Liver (tissue), 9 donors: Measurements from ENCODE around the gene TRIM67. TPM values are rescaled to one million over a fixed set of nuclear protein-coding genes. Genes with fewer than 3 reads are reported as not detected.

Experiments used
- DNase-seq: peaks from one replicate; pipeline ENCODE4 v3.0.0-alpha.2; 2017; ENCODE audit warnings: low spot score
- H3K27ac ChIP-seq, 2 donors: one replicate each; pipeline ENCODE4 v1.7.0; 2013; ENCODE audit warnings: inconsistent platforms in 2 of 2, low read length in 2 of 2, control low read depth in 1 of 2, low read depth in 1 of 2, mild to moderate bottlenecking in 1 of 2
- H3K27me3 ChIP-seq, 4 donors: one replicate each; pipeline versions ENCODE4 v1.6.1 to v1.7.0; 2013; ENCODE audit warnings: low read length in 3 of 4, inconsistent platforms in 1 of 4, mild to moderate bottlenecking in 1 of 4, moderate library complexity in 1 of 4; ENCODE audit not compliant: control insufficient read depth in 4 of 4, insufficient read depth in 4 of 4
- H3K36me3 ChIP-seq, 4 donors: one replicate each; pipeline versions ENCODE4 v1.6.1 to v1.7.0; 2013; ENCODE audit warnings: low read length in 3 of 4, mild to moderate bottlenecking in 3 of 4, low read depth in 1 of 4, moderate library complexity in 1 of 4; ENCODE audit not compliant: control insufficient read depth in 4 of 4, insufficient read depth in 3 of 4
- H3K4me1 ChIP-seq, 4 donors: one replicate each; pipeline versions ENCODE4 v1.6.1 to v1.7.0; 2013; ENCODE audit warnings: low read length in 3 of 4, mild to moderate bottlenecking in 3 of 4, moderate library complexity in 1 of 4; ENCODE audit not compliant: control insufficient read depth in 4 of 4, insufficient read depth in 4 of 4
- H3K4me3 ChIP-seq, 3 donors: one replicate each; pipeline versions ENCODE4 v1.6.1 to v1.7.0; 2013; ENCODE audit warnings: low read length in 3 of 3, control low read depth in 1 of 3, low read depth in 1 of 3, mild to moderate bottlenecking in 1 of 3
- H3K9ac ChIP-seq, 2 donors: one replicate each; pipeline ENCODE4 v1.7.0; 2013; ENCODE audit warnings: low read length in 2 of 2, mild to moderate bottlenecking in 2 of 2, moderate library complexity in 2 of 2, control low read depth in 1 of 2, low read depth in 1 of 2
- H3K9me3 ChIP-seq, 4 donors: one replicate each; pipeline versions ENCODE4 v1.6.1 to v1.7.0; 2013; ENCODE audit warnings: low read length in 3 of 4; ENCODE audit not compliant: control insufficient read depth in 4 of 4
- EGR1 ChIP-seq, 2 donors: IDR thresholded peaks; 2 replicates each; pipeline ENCODE4 v1.6.1; 2016 to 2018; ENCODE audit warnings: antibody characterized with exemption in 2 of 2, low read depth in 2 of 2
- FOXA1 ChIP-seq: IDR thresholded peaks from 2 replicates; pipeline ENCODE4 v1.6.1; 2016; ENCODE audit warnings: antibody characterized with exemption
- FOXA2 ChIP-seq: IDR thresholded peaks from 2 replicates; pipeline ENCODE4 v1.6.1; 2016; ENCODE audit warnings: antibody characterized with exemption
- GABPA ChIP-seq, 2 donors: IDR thresholded peaks in 1 of 2; conservative IDR thresholded peaks in 1 of 2; 2 replicates each; pipeline ENCODE4 v1.6.1; 2016; ENCODE audit warnings: antibody characterized with exemption in 2 of 2, mild to moderate bottlenecking in 1 of 2, moderate library complexity in 1 of 2
- HNF4A ChIP-seq, 2 donors: conservative IDR thresholded peaks; 2 replicates each; pipeline ENCODE4 v1.6.1; 2016; ENCODE audit warnings: antibody characterized with exemption in 2 of 2, mild to moderate bottlenecking in 2 of 2
- HNF4G ChIP-seq: IDR thresholded peaks from 2 replicates; pipeline ENCODE4 v1.6.1; 2016; ENCODE audit warnings: antibody characterized with exemption
- JUND ChIP-seq, 2 donors: IDR thresholded peaks; 2 replicates each; pipeline ENCODE4 v1.6.1; 2016; ENCODE audit warnings: antibody characterized with exemption in 2 of 2
- NR2F2 ChIP-seq: IDR thresholded peaks from 2 replicates; pipeline ENCODE4 v1.6.1; 2016; ENCODE audit warnings: antibody characterized with exemption
- RAD21 ChIP-seq, 2 donors: IDR thresholded peaks; 2 replicates each; pipeline ENCODE4 v1.6.1; 2016; ENCODE audit warnings: antibody characterized with exemption in 2 of 2, mild to moderate bottlenecking in 2 of 2
- RXRA ChIP-seq, 2 donors: IDR thresholded peaks; 2 replicates each; pipeline ENCODE4 v1.6.1; 2017 to 2018; ENCODE audit warnings: antibody characterized with exemption in 2 of 2, mild to moderate bottlenecking in 1 of 2
- SP1 ChIP-seq: IDR thresholded peaks from 2 replicates; pipeline ENCODE4 v1.6.1; 2018; ENCODE audit warnings: antibody characterized with exemption, mild to moderate bottlenecking
- TAF1 ChIP-seq: conservative IDR thresholded peaks from 2 replicates; pipeline ENCODE4 v1.6.1; 2016; ENCODE audit warnings: antibody characterized with exemption, mild to moderate bottlenecking
- YY1 ChIP-seq: IDR thresholded peaks from 2 replicates; pipeline ENCODE4 v1.6.1; 2016; ENCODE audit warnings: antibody characterized with exemption, mild to moderate bottlenecking
- WGBS: extraction: QIAGEN DNeasy Blood & Tissue Kit; methylation state at CpG from one replicate; pipeline ENCODE4 v1.1.7; 2013; 5-methylcytosine and 5-hydroxymethylcytosine counted together
- polyA plus RNA-seq, 2 donors: library from polyadenylated mRNA; stranded (reverse) in 1 of 2; unstranded in 1 of 2; fragments of 200-250 nt in 1 of 2; fragments of >200 nt in 1 of 2; fragmentation: Nextera tagmentation in 1 of 2; extraction: Ambion mirVana in 1 of 2; gene quantifications; one replicate each; pipeline versions ENCODE4 v1.2.1 to v1.2.3, GENCODE V29; 2013 to 2015
- total RNA-seq, 2 donors: library from RNA; depleted of rRNA; stranded (reverse); fragments of >200 nt; gene quantifications; one replicate each; pipeline ENCODE4 v1.2.3, GENCODE V29; 2014
- TF ChIP-seq, protein P1 (sequence below): IDR thresholded peaks from 2 replicates; pipeline ENCODE4 v1.6.1; 2016; ENCODE audit warnings: antibody characterized with exemption, mild to moderate bottlenecking
- TF ChIP-seq, protein P2 (sequence below): fragments of 150-350 bp; IDR thresholded peaks from 2 replicates; pipeline ENCODE4 v1.5.1; 2017; ENCODE audit warnings: improper control_type of control experiment, low read depth, low read length; ENCODE audit not compliant: missing input control
- TF ChIP-seq, protein P3 (sequence below): IDR thresholded peaks from 2 replicates; pipeline ENCODE4 v1.6.1; 2016; ENCODE audit warnings: antibody characterized with exemption
- TF ChIP-seq, protein P4 (sequence below): IDR thresholded peaks from 2 replicates; pipeline ENCODE4 v1.6.1; 2016; ENCODE audit warnings: antibody characterized with exemption
- TF ChIP-seq, protein P5 (sequence below): IDR thresholded peaks from 2 replicates; pipeline ENCODE4 v1.6.1; 2016; ENCODE audit warnings: antibody characterized with exemption
- donor health status: healthy.
- donor health status: healthy.
- donor health status: healthy.
- donor health status: healthy.
- donor health status: healthy.

Gene TRIM67
- total and polyA plus RNA-seq, 4 donors, result under 0.01 to 0.05 TPM; not detected in 2

DNA sequence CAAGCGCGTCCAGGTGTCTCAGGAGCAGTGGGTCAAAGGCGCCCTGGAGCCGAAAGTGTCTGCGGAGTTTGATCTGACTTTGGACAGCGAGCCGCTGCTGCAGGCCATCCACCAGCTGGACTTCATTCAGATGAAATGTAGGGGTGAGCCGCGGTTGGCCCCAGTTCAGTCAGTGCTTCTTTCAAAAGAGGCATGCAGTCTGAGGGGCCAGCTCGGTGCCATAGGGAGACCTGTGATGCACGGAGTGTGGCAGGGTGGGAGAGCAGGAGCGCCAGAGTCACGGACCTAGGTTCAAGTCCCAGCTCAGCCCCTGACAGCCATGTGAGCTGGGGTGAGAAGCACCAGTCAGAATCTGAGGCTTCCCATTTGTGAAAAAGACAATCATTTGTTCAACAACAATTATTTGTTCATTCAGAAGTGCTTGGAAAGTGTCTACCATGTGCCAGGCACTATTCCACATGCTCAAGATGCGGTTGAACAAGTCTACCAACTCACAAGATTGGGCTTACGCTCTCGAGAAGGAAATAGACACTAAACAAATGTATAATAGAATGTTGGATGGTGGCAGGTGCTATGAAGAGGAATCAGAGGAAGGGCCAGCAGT lies 39.6 kb downstream of the TRIM67 start:
- TF ChIP-seq JUND (IDR thresholded peaks at IDR 0.05), result no peak
- TF ChIP-seq EGR1 (IDR thresholded peaks at IDR 0.05; ENCODE audit: low read depth in 2 of 2), result no peak
- TF ChIP-seq, protein P1, sequence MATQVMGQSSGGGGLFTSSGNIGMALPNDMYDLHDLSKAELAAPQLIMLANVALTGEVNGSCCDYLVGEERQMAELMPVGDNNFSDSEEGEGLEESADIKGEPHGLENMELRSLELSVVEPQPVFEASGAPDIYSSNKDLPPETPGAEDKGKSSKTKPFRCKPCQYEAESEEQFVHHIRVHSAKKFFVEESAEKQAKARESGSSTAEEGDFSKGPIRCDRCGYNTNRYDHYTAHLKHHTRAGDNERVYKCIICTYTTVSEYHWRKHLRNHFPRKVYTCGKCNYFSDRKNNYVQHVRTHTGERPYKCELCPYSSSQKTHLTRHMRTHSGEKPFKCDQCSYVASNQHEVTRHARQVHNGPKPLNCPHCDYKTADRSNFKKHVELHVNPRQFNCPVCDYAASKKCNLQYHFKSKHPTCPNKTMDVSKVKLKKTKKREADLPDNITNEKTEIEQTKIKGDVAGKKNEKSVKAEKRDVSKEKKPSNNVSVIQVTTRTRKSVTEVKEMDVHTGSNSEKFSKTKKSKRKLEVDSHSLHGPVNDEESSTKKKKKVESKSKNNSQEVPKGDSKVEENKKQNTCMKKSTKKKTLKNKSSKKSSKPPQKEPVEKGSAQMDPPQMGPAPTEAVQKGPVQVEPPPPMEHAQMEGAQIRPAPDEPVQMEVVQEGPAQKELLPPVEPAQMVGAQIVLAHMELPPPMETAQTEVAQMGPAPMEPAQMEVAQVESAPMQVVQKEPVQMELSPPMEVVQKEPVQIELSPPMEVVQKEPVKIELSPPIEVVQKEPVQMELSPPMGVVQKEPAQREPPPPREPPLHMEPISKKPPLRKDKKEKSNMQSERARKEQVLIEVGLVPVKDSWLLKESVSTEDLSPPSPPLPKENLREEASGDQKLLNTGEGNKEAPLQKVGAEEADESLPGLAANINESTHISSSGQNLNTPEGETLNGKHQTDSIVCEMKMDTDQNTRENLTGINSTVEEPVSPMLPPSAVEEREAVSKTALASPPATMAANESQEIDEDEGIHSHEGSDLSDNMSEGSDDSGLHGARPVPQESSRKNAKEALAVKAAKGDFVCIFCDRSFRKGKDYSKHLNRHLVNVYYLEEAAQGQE, result no peak
- TF ChIP-seq GABPA (IDR thresholded peaks at IDR 0.05 in 1 of 2, conservative IDR thresholded peaks at IDR 0.05 in 1 of 2), result no peak
- no peak for TF ChIP-seq FOXA2
- no peak for TF ChIP-seq SP1
- TF ChIP-seq, protein P2, sequence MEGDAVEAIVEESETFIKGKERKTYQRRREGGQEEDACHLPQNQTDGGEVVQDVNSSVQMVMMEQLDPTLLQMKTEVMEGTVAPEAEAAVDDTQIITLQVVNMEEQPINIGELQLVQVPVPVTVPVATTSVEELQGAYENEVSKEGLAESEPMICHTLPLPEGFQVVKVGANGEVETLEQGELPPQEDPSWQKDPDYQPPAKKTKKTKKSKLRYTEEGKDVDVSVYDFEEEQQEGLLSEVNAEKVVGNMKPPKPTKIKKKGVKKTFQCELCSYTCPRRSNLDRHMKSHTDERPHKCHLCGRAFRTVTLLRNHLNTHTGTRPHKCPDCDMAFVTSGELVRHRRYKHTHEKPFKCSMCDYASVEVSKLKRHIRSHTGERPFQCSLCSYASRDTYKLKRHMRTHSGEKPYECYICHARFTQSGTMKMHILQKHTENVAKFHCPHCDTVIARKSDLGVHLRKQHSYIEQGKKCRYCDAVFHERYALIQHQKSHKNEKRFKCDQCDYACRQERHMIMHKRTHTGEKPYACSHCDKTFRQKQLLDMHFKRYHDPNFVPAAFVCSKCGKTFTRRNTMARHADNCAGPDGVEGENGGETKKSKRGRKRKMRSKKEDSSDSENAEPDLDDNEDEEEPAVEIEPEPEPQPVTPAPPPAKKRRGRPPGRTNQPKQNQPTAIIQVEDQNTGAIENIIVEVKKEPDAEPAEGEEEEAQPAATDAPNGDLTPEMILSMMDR, result no peak
- TF ChIP-seq FOXA1, result no peak
- TF ChIP-seq RXRA (IDR thresholded peaks at IDR 0.05), result no peak
- TF ChIP-seq HNF4A (conservative IDR thresholded peaks at IDR 0.05), result no peak
- TF ChIP-seq TAF1, result no peak
- TF ChIP-seq, protein P3, sequence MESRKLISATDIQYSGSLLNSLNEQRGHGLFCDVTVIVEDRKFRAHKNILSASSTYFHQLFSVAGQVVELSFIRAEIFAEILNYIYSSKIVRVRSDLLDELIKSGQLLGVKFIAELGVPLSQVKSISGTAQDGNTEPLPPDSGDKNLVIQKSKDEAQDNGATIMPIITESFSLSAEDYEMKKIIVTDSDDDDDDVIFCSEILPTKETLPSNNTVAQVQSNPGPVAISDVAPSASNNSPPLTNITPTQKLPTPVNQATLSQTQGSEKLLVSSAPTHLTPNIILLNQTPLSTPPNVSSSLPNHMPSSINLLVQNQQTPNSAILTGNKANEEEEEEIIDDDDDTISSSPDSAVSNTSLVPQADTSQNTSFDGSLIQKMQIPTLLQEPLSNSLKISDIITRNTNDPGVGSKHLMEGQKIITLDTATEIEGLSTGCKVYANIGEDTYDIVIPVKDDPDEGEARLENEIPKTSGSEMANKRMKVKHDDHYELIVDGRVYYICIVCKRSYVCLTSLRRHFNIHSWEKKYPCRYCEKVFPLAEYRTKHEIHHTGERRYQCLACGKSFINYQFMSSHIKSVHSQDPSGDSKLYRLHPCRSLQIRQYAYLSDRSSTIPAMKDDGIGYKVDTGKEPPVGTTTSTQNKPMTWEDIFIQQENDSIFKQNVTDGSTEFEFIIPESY, result no peak
- no peak for TF ChIP-seq NR2F2
- TF ChIP-seq YY1, result no peak
- no peak for TF ChIP-seq RAD21 (IDR thresholded peaks at IDR 0.05)
- TF ChIP-seq, protein P4, sequence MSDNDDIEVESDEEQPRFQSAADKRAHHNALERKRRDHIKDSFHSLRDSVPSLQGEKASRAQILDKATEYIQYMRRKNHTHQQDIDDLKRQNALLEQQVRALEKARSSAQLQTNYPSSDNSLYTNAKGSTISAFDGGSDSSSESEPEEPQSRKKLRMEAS, result no peak
- TF ChIP-seq HNF4G, result no peak
- TF ChIP-seq, protein P5, sequence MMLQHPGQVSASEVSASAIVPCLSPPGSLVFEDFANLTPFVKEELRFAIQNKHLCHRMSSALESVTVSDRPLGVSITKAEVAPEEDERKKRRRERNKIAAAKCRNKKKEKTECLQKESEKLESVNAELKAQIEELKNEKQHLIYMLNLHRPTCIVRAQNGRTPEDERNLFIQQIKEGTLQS, result no peak
- no peaks in the 10 kb centered on the region for H3K9me3 ChIP-seq
- no peaks in the 10 kb centered on the region for H3K27me3 ChIP-seq
- no peak overlapping the region for H3K4me3 ChIP-seq
- WGBS, result 76% methylated on average over 16 of the region's 16 CpGs
- no peak overlapping the region for H3K27ac ChIP-seq
- DNase-seq, result no peak
- H3K9ac ChIP-seq, result no peak overlapping the region
- H3K4me1 ChIP-seq, result peaks cover 0 to 4% (median 1%) of the 10 kb centered on the region in 4 donors
- no peaks in the 10 kb centered on the region for H3K36me3 ChIP-seq
